ENCODE data around the gene MAPK4. TPM values are rescaled to one million over a fixed set of nuclear protein-coding genes. Genes with fewer than 3 reads are reported as not detected.
"Not testable (repeated sequence)": the region's sequence is repeated elsewhere in the genome, so short reads cannot be mapped to it uniquely, and the experiment has no call there.

The MAPK4 gene
- total and polyA plus RNA-seq, 10 of the 15 experiments (the other 5 are each of a cell fraction or from before 2014, with no cell fraction given) = 0.03 to 0.11 (median 0.06) TPM; not detected in 4

DNA sequence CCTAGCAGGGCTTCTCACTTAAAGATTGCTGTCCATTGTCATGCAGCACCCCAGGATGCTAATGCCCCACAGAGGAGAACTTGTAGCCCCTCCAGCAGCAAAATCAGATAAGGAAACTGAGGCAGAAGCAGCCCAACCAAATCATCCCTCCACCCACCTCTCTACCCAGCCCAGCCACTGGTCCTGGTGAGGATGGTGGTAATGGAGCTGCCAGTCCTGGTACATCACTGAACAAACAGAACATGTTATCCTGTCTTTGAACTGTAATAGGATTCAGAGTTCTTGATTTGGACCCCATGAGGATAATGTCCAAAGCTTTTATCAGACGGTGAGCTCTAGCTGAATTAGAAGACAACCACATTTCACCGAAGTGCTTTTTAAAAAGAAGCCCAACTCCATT is 146.8 kb downstream of the MAPK4 start (continued):
- TF ChIP-seq, protein P1, sequence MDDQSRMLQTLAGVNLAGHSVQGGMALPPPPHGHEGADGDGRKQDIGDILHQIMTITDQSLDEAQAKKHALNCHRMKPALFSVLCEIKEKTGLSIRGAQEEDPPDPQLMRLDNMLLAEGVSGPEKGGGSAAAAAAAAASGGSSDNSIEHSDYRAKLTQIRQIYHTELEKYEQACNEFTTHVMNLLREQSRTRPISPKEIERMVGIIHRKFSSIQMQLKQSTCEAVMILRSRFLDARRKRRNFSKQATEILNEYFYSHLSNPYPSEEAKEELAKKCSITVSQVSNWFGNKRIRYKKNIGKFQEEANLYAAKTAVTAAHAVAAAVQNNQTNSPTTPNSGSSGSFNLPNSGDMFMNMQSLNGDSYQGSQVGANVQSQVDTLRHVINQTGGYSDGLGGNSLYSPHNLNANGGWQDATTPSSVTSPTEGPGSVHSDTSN (IDR thresholded peaks at IDR 0.05; ENCODE audit: insufficient replicate concordance, low read depth, low read length) = no peak
- TF ChIP-seq BCL11A (IDR thresholded peaks at IDR 0.05; ENCODE audit: low read depth, low read length) (no peak), CHD2 (IDR thresholded peaks at IDR 0.05; ENCODE audit: borderline replicate concordance, low read depth, low read length) (no peak), KDM1A (IDR thresholded peaks at IDR 0.05; ENCODE audit: borderline replicate concordance) (no peak)
- TF ChIP-seq, protein P2, sequence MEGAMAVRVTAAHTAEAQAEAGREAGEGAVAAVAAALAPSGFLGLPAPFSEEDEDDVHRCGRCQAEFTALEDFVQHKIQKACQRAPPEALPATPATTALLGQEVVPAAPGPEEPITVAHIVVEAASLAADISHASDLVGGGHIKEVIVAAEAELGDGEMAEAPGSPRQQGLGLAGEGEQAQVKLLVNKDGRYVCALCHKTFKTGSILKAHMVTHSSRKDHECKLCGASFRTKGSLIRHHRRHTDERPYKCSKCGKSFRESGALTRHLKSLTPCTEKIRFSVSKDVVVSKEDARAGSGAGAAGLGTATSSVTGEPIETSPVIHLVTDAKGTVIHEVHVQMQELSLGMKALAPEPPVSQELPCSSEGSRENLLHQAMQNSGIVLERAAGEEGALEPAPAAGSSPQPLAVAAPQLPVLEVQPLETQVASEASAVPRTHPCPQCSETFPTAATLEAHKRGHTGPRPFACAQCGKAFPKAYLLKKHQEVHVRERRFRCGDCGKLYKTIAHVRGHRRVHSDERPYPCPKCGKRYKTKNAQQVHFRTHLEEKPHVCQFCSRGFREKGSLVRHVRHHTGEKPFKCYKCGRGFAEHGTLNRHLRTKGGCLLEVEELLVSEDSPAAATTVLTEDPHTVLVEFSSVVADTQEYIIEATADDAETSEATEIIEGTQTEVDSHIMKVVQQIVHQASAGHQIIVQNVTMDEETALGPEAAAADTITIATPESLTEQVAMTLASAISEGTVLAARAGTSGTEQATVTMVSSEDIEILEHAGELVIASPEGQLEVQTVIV (IDR thresholded peaks at IDR 0.05; ENCODE audit: borderline replicate concordance, partially characterized antibody) = no peak
- TF ChIP-seq, protein P3, sequence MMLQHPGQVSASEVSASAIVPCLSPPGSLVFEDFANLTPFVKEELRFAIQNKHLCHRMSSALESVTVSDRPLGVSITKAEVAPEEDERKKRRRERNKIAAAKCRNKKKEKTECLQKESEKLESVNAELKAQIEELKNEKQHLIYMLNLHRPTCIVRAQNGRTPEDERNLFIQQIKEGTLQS (IDR thresholded peaks at IDR 0.05; ENCODE audit: borderline replicate concordance, extremely low read depth, low read depth, low read length) = no peak

DNA sequence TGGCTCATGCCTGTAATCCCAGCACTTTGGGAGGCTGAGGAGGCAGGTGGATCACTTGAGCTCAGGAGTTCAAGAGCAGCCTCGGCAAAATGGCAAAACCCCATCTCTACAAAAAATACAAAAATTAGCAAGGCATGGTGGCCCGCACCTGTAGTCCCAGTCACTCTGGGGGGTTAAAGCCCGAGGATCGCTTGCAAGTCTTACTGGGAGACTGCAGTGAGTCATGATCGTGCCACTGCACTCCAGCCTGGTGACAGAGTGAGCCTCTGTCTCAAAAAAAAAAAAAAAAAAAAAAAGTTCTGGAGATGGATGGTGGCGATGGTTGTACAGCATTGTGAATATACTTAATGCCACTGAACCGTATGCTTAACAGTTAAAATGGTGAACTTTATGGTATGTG is 147.4 kb downstream of the MAPK4 start:
- H3K9me3 ChIP-seq (replicated peaks; ENCODE audit: control insufficient read depth, insufficient read depth, low read length); H3K36me3 ChIP-seq (ENCODE audit: control insufficient read depth in 2 of 2, insufficient read depth in 2 of 2, low read length in 1 of 2); H3K27me3 ChIP-seq (replicated peaks in 1 of 2; ENCODE audit: control insufficient read depth in 2 of 2, insufficient read depth in 2 of 2, low read length in 1 of 2); BruUV-seq (replicated peaks); H3K4me1 ChIP-seq (ENCODE audit: control insufficient read depth, insufficient read depth, low read length); RAD21 ChIA-PET (ENCODE audit: unreplicated experiment); in situ Hi-C loops (cut with MboI); H3K27ac ChIP-seq (ENCODE audit: control insufficient read depth, insufficient read depth); H4K20me1 ChIP-seq (ENCODE audit: control insufficient read depth, insufficient read depth); POLR2A ChIA-PET; H3K4me3 ChIP-seq; DNase-seq (ENCODE audit: low read depth, low spot score); SMC1A ChIA-PET (ENCODE audit: uncharacterized antibody, unreplicated experiment); H3K9ac ChIP-seq (ENCODE audit: control insufficient read depth, insufficient read depth, low read length); H3K79me2 ChIP-seq (ENCODE audit: control insufficient read depth, insufficient read depth, low read length); intact Hi-C loops (cut with micrococcal nuclease; ENCODE audit: unreplicated experiment); H3K4me2 ChIP-seq (ENCODE audit: control insufficient read depth, insufficient read depth); CTCF ChIA-PET; ATAC-seq; FAIRE-seq; H2AFZ ChIP-seq (ENCODE audit: control insufficient read depth, low read depth, low read length): not testable (repeated sequence)
- 36% methylated on average over 7 of the region's 7 CpGs for WGBS (ENCODE audit: insufficient coverage, insufficient replicate concordance, low lambda C conversion rate, missing lambda C conversion rate)

Data from GM12878 (cell line).